HG03045 (cell line): ENCODE measurements around the gene SUGCT.
A peak's percentile ranks its signal among the peaks of the same experiment; 100 is the strongest.
"Not testable (repeated sequence)": the region's sequence is repeated elsewhere in the genome, so short reads cannot be mapped to it uniquely, and the experiment has no call there.

Experiments used
- ATAC-seq: cut with Tn5 transposase; IDR thresholded peaks from one replicate; pipeline ENCODE4 v1.9.1; 2021; ENCODE audit warnings: mild to moderate bottlenecking, moderate library complexity; ENCODE audit not compliant: unreplicated experiment

Gene SUGCT

GRCh38 chr7:40134428-40135316 is at the start of gene SUGCT, which contains the start of gene MPLKIP:
Gene SUGCT (plus strand): TSS chr7:40135005.
Gene MPLKIP (minus strand): TSS chr7:40134622. CDS start chr7:40134567, 55 bp downstream.
- peak; percentile 89 for ATAC-seq

- no peak for ATAC-seq
These were observed 42.6 kb upstream of the SUGCT start for GRCh38 chr7:40092182-40092581.

GRCh38 chr7:40093631-40094350 is 41.0 kb upstream of the SUGCT start:
- ATAC-seq: no peak

GRCh38 chr7:40095230-40095629 is 39.6 kb upstream of the SUGCT start:
- ATAC-seq: no peak

- ATAC-seq: no peak
These were observed 39.0 kb upstream of the SUGCT start for GRCh38 chr7:40095695-40096327.

- no peak for ATAC-seq
These were observed 37.1 kb upstream of the SUGCT start for GRCh38 chr7:40097728-40098127.

- no peak for ATAC-seq
These were observed 36.0 kb upstream of the SUGCT start for GRCh38 chr7:40098810-40099209.

- ATAC-seq: no peak
These were observed 35.0 kb upstream of the SUGCT start for GRCh38 chr7:40099837-40100236.

GRCh38 chr7:40101201-40101600 is 33.6 kb upstream of the SUGCT start:
- ATAC-seq: no peak

GRCh38 chr7:40102897-40103296 is 31.9 kb upstream of the SUGCT start:
- ATAC-seq: no peak

- ATAC-seq: no peak
These were observed 28.8 kb upstream of the SUGCT start for GRCh38 chr7:40105879-40106473.

GRCh38 chr7:40115936-40116335 is 18.9 kb upstream of the SUGCT start:
- no peak for ATAC-seq

- ATAC-seq: not testable (repeated sequence)
These were observed 17.6 kb upstream of the SUGCT start for GRCh38 chr7:40117199-40117598.

- not testable (repeated sequence) for ATAC-seq
These were observed 16.6 kb upstream of the SUGCT start for GRCh38 chr7:40118201-40118600.

GRCh38 chr7:40120020-40120419 is 14.8 kb upstream of the SUGCT start:
- ATAC-seq: no peak

- not testable (repeated sequence) for ATAC-seq
These were observed 12.5 kb upstream of the SUGCT start for GRCh38 chr7:40122100-40122939.

GRCh38 chr7:40122940-40123254 is 11.9 kb upstream of the SUGCT start:
- ATAC-seq: no peak

- ATAC-seq: peak; percentile 6
These were observed 1.0 kb upstream of the SUGCT start for GRCh38 chr7:40133561-40134427.

- no peak for ATAC-seq
These were observed 459 bp downstream of the SUGCT start for GRCh38 chr7:40135317-40135610.

- ATAC-seq: no peak
These were observed 2.8 kb downstream of the SUGCT start for GRCh38 chr7:40137563-40137962.
